Ishikawa (cell line): ENCODE measurements around the gene MDN1.

Source experiments
- CEBPB ChIP-seq: IDR thresholded peaks from 2 replicates; pipeline ENCODE4 v1.6.1; 2012
- CREB1 ChIP-seq: IDR thresholded peaks from 2 replicates; pipeline ENCODE4 v1.6.1; 2012; ENCODE audit warnings: low read depth
- EGR1 ChIP-seq: IDR thresholded peaks from 2 replicates; pipeline ENCODE4 v1.6.1; 2012
- EP300 ChIP-seq: IDR thresholded peaks from 2 replicates; pipeline ENCODE4 v1.6.1; 2012; ENCODE audit warnings: borderline replicate concordance
- FOXM1 ChIP-seq: IDR thresholded peaks from 2 replicates; pipeline ENCODE4 v1.6.1; 2012; ENCODE audit warnings: low read depth, borderline replicate concordance
- MAX ChIP-seq: IDR thresholded peaks from 2 replicates; pipeline ENCODE4 v1.6.1; 2012
- NFIC ChIP-seq: IDR thresholded peaks from 2 replicates; pipeline ENCODE4 v1.6.1; 2012
- RAD21 ChIP-seq: IDR thresholded peaks from 2 replicates; pipeline ENCODE4 v1.6.1; 2012; ENCODE audit warnings: low read depth
- REST ChIP-seq: IDR thresholded peaks from 2 replicates; pipeline ENCODE4 v1.6.1; 2012; ENCODE audit warnings: low read depth, mild to moderate bottlenecking
- TAF1 ChIP-seq: IDR thresholded peaks from 2 replicates; pipeline ENCODE4 v1.6.1; 2012; ENCODE audit warnings: low read depth, mild to moderate bottlenecking
- TCF12 ChIP-seq: IDR thresholded peaks from 2 replicates; pipeline ENCODE4 v1.6.1; 2012; ENCODE audit warnings: low read depth
- TEAD4 ChIP-seq: IDR thresholded peaks from 2 replicates; pipeline ENCODE4 v1.6.1; 2012
- YY1 ChIP-seq: IDR thresholded peaks from 2 replicates; pipeline ENCODE4 v1.6.1; 2012; ENCODE audit warnings: low read depth
- ZBTB7A ChIP-seq: IDR thresholded peaks from 2 replicates; pipeline ENCODE4 v1.6.1; 2012; ENCODE audit warnings: low read depth
- TF ChIP-seq, protein P1 (sequence below): IDR thresholded peaks from 2 replicates; pipeline ENCODE4 v1.6.1; 2012

Gene MDN1

GRCh38 chr6:89736893-89737292, 82.7 kb downstream of the MDN1 start:
- TF ChIP-seq, protein P1, sequence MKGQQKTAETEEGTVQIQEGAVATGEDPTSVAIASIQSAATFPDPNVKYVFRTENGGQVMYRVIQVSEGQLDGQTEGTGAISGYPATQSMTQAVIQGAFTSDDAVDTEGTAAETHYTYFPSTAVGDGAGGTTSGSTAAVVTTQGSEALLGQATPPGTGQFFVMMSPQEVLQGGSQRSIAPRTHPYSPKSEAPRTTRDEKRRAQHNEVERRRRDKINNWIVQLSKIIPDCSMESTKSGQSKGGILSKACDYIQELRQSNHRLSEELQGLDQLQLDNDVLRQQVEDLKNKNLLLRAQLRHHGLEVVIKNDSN = no peak
- no peak for TF ChIP-seq YY1
- TF ChIP-seq EGR1 = no peak
- no peak for TF ChIP-seq CREB1
- TF ChIP-seq MAX = no peak
- no peak for TF ChIP-seq EP300
- no peak for TF ChIP-seq TAF1
- no peak for TF ChIP-seq TCF12
- no peak for TF ChIP-seq ZBTB7A
- TF ChIP-seq TEAD4 = no peak

DNA sequence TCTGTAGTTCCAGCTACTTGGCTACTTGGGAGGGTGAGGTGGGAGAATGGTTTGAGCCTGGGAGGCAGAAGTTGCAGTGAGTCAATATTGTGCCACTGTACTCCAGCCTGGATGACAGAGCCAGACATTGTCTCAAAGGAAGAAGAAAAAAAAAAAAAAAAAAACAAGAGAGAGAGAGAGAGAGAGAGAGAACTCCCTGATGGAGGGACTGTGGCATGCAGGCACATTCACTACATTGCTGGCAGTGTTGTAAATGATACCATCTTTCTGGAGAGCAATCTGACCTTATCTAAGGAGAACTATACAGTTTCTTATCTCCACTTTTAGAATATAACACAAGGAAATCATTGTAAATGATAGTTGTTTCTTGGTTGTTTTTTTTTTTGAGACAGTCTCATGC, 85.1 kb downstream of the MDN1 start:
- TF ChIP-seq CEBPB = no peak
- no peak for TF ChIP-seq FOXM1

DNA sequence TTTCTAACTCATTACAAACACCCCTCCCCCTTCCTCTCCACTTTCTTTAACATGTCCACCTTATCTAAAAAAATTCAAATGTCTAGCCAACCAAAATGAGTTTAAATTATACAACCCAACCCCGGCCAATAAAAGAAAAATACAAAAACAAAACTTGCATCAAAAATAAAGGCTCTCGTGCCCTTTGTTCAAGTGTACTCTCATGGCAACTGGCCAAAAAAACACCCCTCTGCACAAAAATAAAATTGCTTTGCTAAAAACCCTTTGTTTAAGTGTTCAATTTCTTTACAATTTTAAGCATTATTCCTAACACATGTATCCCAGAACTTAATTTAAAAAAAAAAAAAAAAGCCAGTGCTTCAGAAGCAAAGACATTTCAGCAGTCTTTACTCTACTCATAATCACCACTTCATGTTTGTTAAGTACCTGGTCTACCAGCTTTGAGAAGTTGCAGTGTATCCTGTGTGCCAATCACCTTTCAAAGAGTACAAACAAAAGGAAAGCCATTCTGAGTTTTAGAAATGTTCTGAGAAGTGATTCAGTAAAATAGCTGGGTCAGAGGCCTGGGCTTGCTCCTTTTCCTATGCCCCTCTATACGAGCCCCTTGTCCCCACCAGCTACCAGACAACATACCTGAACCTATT, 87.5 kb downstream of the MDN1 start:
- TF ChIP-seq REST = no peak
- no peak for TF ChIP-seq EP300
- no peak for TF ChIP-seq MAX
- TF ChIP-seq ZBTB7A = no peak
- TF ChIP-seq CREB1 = no peak
- no peak for TF ChIP-seq RAD21
- no peak for TF ChIP-seq TEAD4

DNA sequence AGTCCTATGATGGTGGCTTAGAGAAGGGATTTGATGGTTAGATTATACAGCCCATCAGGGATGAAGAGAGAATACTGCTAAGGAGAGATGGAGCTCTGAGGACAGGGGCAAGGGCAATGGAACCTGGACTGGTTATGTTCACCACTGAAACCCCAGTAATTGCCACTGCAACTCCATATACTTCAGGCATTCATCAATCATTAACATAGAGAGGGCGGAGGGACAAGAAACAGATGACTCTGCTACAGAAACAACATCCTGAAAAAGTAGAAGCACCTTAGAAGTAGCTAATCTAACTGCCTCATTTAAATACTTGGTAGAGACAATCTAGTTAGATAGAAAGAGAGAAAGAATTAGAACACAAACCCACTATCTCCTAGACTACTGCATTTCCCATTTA, 89.8 kb downstream of the MDN1 start:
- TF ChIP-seq, protein P1 = no peak
- no peak for TF ChIP-seq YY1
- no peak for TF ChIP-seq CREB1
- TF ChIP-seq MAX = no peak
- no peak for TF ChIP-seq EP300
- no peak for TF ChIP-seq REST
- no peak for TF ChIP-seq TCF12
- TF ChIP-seq EGR1 = no peak
- TF ChIP-seq CEBPB = no peak
- TF ChIP-seq TAF1 = no peak
- no peak for TF ChIP-seq NFIC
- TF ChIP-seq ZBTB7A = no peak
- TF ChIP-seq RAD21 = no peak
- TF ChIP-seq FOXM1 = no peak
- TF ChIP-seq TEAD4 = no peak

GRCh38 chr6:89727501-89727900, 92.1 kb downstream of the MDN1 start:
- TF ChIP-seq CEBPB (no peak), YY1 (no peak), RAD21 (no peak), EGR1 (no peak), TAF1 (no peak), CREB1 (no peak)

DNA sequence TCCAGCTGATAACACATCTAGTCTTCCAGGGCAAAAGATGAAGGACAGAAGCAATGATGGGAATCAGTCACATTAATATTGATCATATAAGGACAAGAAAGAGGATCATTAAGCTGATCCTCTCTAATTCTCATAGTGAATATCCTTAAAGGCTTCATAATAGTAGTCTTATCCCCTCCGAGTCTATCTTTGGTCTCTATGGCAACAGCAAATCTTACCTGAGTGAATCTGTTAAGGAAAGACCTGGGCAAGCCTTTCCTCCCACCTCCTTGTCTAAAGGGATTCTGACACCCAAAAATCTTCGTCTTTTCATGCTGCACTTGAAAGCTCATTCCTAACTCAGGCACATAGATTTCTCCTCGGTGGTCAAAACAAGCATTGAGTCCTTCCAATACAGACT, 94.6 kb downstream of the MDN1 start:
- no peak for TF ChIP-seq TEAD4
- no peak for TF ChIP-seq CREB1
- no peak for TF ChIP-seq EGR1
- TF ChIP-seq NFIC = no peak
- TF ChIP-seq MAX = no peak
- TF ChIP-seq FOXM1 = no peak
- no peak for TF ChIP-seq RAD21
